SU-DHL-6 (cell line): ENCODE measurements around the gene RNF214.

ENCODE experiments used
- EZH2phosphoT487 ChIP-seq: fragments of 200-600 bp; sonication (generic), shearing (Covaris generic); conservative IDR thresholded peaks from 2 replicates; pipeline ENCODE4 v1.6.1; 2018; ENCODE audit warnings: mild to moderate bottlenecking, antibody characterized with exemption, low read length, moderate library complexity, mixed read lengths
- TF ChIP-seq, protein P1 (sequence below): fragments of 200-600 bp; sonication (generic); IDR thresholded peaks from one replicate; pipeline ENCODE4 v1.5.1; 2017; ENCODE audit warnings: antibody characterized with exemption, mild to moderate bottlenecking, low read length, moderate library complexity; ENCODE audit not compliant: insufficient read depth, poor library complexity, severe bottlenecking

DNA sequence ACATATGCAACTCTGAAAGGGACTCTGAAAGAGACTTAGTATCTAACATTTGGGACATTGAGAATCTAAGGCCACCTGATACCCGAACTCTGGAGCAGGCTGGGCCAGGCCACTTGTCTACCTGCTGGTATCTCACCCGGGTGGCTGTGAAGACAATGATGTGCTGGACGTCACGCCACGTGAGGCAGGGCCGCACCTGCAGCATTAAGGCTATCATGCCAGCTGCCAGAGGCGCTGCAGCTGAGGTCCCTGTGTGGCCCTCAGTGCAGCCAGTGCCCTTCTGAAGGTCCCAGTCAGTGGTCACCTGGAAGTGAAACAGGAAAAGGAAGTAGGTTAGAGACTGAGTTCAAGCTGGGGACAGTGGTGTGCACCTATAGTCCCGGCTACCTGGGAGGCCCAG is 13.0 kb upstream of the RNF214 start:
- no peak for TF ChIP-seq EZH2phosphoT487
- TF ChIP-seq, protein P1, sequence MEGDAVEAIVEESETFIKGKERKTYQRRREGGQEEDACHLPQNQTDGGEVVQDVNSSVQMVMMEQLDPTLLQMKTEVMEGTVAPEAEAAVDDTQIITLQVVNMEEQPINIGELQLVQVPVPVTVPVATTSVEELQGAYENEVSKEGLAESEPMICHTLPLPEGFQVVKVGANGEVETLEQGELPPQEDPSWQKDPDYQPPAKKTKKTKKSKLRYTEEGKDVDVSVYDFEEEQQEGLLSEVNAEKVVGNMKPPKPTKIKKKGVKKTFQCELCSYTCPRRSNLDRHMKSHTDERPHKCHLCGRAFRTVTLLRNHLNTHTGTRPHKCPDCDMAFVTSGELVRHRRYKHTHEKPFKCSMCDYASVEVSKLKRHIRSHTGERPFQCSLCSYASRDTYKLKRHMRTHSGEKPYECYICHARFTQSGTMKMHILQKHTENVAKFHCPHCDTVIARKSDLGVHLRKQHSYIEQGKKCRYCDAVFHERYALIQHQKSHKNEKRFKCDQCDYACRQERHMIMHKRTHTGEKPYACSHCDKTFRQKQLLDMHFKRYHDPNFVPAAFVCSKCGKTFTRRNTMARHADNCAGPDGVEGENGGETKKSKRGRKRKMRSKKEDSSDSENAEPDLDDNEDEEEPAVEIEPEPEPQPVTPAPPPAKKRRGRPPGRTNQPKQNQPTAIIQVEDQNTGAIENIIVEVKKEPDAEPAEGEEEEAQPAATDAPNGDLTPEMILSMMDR, result no peak
